SK-N-MC (cell line): Measurements from ENCODE around the gene SLC38A1.
"Not testable (repeated sequence)": the region's sequence is repeated elsewhere in the genome, so short reads cannot be mapped to it uniquely, and the experiment has no call there.

Experiments used
- DNase-seq: peaks from one replicate; pipeline ENCODE4 v3.0.0-alpha.2; 2011; ENCODE audit warnings: low read depth, low spot score
- H3K27ac ChIP-seq: fragments of 200-600 bp; sonication (generic); 2 replicates; pipeline ENCODE4 v1.5.1; 2016; ENCODE audit warnings: mixed run types
- H3K36me3 ChIP-seq: fragments of 200-600 bp; sonication (generic); 2 replicates; pipeline ENCODE4 v1.6.1; 2017; ENCODE audit warnings: antibody characterized with exemption, low read length, mixed read lengths; ENCODE audit not compliant: insufficient read depth
- H3K4me3 ChIP-seq: fragments of 200-600 bp; sonication (generic); 2 replicates; pipeline ENCODE4 v1.5.1; 2016
- H3K9ac ChIP-seq: fragments of 200-600 bp; sonication (generic); 2 replicates; pipeline ENCODE4 v1.8.0; 2017; ENCODE audit warnings: mixed run types, mixed read lengths; ENCODE audit not compliant: insufficient read length
- H3K9me3 ChIP-seq: fragments of 200-600 bp; sonication (generic); 2 replicates; pipeline ENCODE4 v1.6.1; 2017; ENCODE audit warnings: low read depth, mild to moderate bottlenecking, antibody characterized with exemption, low read length, moderate library complexity, mixed read lengths
- EZH2 ChIP-seq: fragments of 200-600 bp; sonication (generic); IDR thresholded peaks from one replicate; pipeline ENCODE4 v1.6.1; 2017; ENCODE audit warnings: antibody characterized with exemption
- FOXP2 ChIP-seq: optimal IDR thresholded peaks from 2 replicates; pipeline ENCODE3; 2011; ENCODE audit warnings: mild to moderate bottlenecking, moderate library complexity; ENCODE audit not compliant: insufficient read depth; ENCODE audit errors: extremely low read length, control extremely low read depth
- POLR2AphosphoS5 ChIP-seq: IDR thresholded peaks from 2 replicates; pipeline ENCODE4 v1.6.1; 2012; ENCODE audit warnings: mild to moderate bottlenecking, low read depth, low read length, borderline replicate concordance

SLC38A1 gene

DNA sequence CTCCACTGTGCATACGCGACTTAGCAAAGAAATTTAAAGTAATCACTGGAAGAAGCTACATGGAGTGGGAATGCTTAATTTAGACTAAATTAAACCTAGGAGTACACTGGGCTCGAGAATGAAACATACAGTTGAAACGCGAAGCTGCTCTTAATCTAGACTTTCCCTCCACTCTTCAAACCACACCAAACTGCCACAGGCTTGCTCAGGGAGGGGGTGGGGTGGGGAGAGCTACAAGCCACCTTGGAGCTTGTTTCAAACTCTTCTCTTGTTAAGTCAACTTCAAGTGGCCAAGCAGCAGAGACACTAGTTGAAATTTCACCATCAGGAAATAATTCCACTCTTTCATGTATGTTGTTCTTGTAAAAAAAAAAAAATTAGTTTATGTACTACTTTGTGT, 69.9 kb downstream of the SLC38A1 start:
- no peak for DNase-seq
- Histone ChIP-seq H3K4me3 (no peak overlapping the region), H3K9me3 (peaks cover 8% of the 10 kb centered on the region; the same call in 1 of the 2 replicates), H3K27ac (no peak overlapping the region), H3K36me3 (peaks cover 97% of the 10 kb centered on the region), H3K9ac (no peak overlapping the region)
- TF ChIP-seq EZH2, result no peak

DNA sequence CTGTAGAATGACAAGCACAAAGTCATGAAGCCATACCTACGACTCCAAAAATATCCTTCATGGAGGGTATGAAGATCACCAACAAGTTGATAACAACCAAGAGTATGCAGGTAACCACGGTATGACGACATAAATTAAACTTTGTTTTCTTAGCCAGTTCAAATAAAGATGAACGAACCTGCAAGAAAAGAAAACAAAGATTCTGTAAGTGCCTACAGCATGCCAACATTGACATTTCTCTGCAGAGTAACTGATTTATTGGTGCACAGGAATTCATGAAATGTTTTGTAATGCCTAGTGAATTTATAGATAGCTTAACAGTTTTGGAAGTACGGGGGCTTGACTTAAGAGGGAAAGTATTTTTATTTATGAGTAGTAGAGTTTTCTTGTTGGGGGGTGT, 71.0 kb downstream of the SLC38A1 start:
- Histone ChIP-seq H3K36me3 (peaks cover 95% of the 10 kb centered on the region), H3K27ac (no peak overlapping the region), H3K4me3 (no peak overlapping the region), H3K9ac (no peak overlapping the region), H3K9me3 (peaks cover 8% of the 10 kb centered on the region; the same call in 1 of the 2 replicates)
- no peak for DNase-seq
- TF ChIP-seq POLR2AphosphoS5, result no peak
- no peak for TF ChIP-seq FOXP2
- TF ChIP-seq EZH2, result no peak

DNA sequence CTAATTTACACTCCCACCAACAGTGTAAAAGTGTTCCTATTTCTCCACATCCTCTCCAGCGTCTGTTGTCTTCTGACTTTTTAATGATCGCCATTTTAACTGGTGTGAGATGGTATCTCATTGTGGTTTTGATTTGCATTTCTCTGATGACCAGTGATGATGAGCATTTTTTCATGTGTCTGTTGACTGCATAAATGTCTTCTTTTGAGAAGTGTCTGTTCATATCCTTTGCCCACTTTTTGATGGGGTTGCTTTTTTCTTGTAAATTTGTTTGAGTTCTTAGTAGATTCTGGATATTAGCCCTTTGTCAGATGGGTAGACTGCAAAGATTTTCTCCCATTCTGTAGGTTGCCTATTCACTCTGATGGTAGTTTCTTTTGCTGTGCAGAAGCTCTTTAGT, 78.3 kb downstream of the SLC38A1 start:
- H3K9ac ChIP-seq, H3K4me3 ChIP-seq, H3K9me3 ChIP-seq, DNase-seq, H3K27ac ChIP-seq: not testable (repeated sequence)
- peaks cover 40% of the 10 kb centered on the region for H3K36me3 ChIP-seq

DNA sequence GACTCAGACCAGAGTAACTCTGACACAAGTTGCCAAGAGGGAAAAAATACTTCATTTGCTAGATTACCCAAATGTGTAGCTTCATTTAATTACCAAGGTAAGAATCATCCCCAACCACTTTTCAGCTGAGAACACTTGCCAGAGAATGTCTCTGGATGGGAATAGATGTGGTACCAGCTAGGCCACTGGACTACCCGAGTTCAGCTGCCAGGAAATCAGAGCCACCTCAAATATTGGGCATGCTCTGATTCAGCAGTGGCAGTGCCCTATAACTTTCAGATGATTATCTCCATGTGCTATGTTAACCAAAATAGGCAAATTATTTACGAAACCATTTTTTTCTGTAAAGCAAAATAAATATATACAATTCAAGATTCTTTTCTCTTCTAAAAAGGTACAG, 80.7 kb downstream of the SLC38A1 start:
- no peak overlapping the region for H3K4me3 ChIP-seq
- TF ChIP-seq FOXP2 (no peak), EZH2 (no peak)
- no peaks in the 10 kb centered on the region; the same call in 1 of the 2 replicates for H3K9me3 ChIP-seq
- DNase-seq, result no peak
- no peak overlapping the region for H3K27ac ChIP-seq
- H3K9ac ChIP-seq, result no peak overlapping the region
- H3K36me3 ChIP-seq, result peaks cover 16% of the 10 kb centered on the region; the same call in 1 of the 2 replicates

DNA sequence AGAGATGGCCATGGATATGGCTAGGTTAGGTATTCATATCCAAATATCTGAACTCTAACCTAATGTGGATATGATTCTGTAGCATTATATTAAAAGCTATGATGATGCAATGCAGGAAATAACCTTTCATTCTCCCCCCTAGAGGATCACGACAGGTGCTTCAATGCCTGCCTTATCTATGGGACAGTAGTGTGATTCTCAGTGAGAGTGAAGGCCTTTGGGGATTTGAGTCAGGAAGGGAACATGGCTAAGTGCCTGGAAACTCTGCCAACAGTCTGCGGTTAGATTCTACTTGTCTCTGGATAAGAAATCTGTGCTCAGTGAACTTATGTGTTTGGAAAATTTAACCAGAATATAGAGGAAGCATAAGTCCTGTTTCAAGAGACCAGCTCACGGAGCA, 81.8 kb downstream of the SLC38A1 start:
- H3K4me3 ChIP-seq, result no peak overlapping the region
- DNase-seq, result peak; percentile 79
- TF ChIP-seq EZH2, result no peak
- TF ChIP-seq POLR2AphosphoS5, result no peak; the same call in 1 of the 2 replicates
- TF ChIP-seq FOXP2, result no peak
- H3K36me3 ChIP-seq, result peaks cover 16% of the 10 kb centered on the region; the same call in 1 of the 2 replicates
- H3K9me3 ChIP-seq, result no peaks in the 10 kb centered on the region
- H3K9ac ChIP-seq, result no peak overlapping the region
- H3K27ac ChIP-seq, result peak overlapping the region; percentile 16; the same call in 1 of the 2 replicates

DNA sequence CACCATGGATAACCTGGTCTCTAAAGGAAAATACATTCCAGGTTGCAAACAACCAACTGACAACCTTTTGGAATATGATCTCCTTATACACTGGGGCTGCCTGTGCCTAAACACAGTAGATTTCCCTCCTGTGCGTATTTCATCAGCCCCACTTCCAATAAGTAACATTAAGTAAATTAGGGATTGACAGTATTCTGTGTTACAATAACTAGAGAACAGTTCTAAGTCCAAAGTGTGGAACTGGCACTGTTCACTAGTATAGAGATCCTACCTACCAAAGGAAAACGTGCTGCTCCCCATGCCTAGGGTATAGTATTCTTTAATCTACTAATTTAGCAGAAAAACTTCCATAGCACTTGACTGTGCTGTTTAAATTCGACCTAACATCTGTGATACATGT, 82.8 kb downstream of the SLC38A1 start:
- Histone ChIP-seq H3K27ac (no peak overlapping the region), H3K9ac (no peak overlapping the region), H3K9me3 (no peaks in the 10 kb centered on the region), H3K36me3 (peaks cover 16% of the 10 kb centered on the region; the same call in 1 of the 2 replicates), H3K4me3 (no peak overlapping the region)
- TF ChIP-seq FOXP2, result no peak
- no peak for TF ChIP-seq POLR2AphosphoS5
- no peak for TF ChIP-seq EZH2
- DNase-seq, result no peak

DNA sequence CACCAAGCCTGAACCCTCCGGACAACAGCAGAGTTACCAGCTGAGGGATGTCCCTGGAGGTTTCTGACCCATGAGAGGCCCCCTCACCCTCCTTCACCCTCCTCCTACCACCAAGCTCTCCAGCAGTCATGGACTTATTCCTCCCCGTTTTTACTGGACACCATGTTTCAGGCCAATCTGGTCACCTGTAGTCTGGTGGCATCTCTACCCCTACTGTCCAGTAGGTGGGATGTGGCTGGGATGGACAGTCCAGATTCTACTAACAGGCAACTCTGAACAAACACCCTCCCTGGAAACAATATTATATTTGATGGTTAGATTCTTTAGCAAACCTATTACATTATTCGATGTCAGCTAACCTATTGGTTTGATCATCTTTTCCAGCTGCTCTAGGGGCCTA, 83.2 kb downstream of the SLC38A1 start:
- no peak overlapping the region for H3K27ac ChIP-seq
- no peaks in the 10 kb centered on the region for H3K9me3 ChIP-seq
- DNase-seq, result no peak
- H3K36me3 ChIP-seq, result peaks cover 16% of the 10 kb centered on the region; the same call in 1 of the 2 replicates
- TF ChIP-seq FOXP2, result no peak
- TF ChIP-seq POLR2AphosphoS5, result no peak
- TF ChIP-seq EZH2, result no peak
- H3K4me3 ChIP-seq, result no peak overlapping the region
- no peak overlapping the region for H3K9ac ChIP-seq

DNA sequence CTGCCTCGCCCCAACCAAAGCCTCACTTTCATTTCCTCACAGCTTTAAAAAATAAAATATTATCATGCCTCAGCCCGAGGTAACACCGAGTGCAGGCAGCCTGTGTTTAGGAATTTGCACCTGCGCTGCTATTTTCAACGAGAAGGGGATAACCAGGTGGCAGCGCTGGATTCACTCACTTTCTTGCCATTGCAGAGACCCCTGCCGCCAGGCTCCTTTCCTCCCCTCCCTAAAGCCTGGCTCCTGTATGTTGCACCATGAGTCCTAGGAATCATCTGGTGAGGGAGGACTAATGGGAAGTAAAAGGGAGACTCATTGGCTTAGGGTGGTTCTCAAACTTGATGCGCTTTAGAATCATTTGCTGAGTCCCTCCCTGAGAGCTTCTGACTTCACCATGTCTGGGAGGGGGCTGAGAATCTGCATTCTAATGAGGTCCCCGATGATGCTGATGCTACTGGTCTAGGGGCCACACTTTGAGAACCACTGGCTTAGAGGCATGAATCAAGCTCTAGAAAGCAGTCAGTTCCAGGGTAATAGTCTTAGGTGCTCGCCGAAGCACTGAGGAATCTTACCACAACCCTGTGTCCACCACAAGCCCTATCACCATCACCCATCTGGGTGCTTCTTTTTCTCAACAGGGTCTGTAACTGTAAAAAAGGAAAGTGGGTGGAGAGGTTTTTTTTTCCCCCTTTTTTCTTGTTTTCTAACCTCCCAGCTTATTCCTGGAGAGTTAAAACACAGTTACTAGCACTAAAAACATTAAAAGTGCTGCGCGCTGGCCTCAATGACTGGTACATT, 83.8 kb downstream of the SLC38A1 start:
- H3K4me3 ChIP-seq, result no peak overlapping the region
- no peak overlapping the region for H3K27ac ChIP-seq
- DNase-seq, result no peak
- TF ChIP-seq EZH2, result no peak
- TF ChIP-seq FOXP2, result no peak
- no peak for TF ChIP-seq POLR2AphosphoS5
- peaks cover 16% of the 10 kb centered on the region; the same call in 1 of the 2 replicates for H3K36me3 ChIP-seq
- no peak overlapping the region for H3K9ac ChIP-seq
- no peaks in the 10 kb centered on the region for H3K9me3 ChIP-seq

DNA sequence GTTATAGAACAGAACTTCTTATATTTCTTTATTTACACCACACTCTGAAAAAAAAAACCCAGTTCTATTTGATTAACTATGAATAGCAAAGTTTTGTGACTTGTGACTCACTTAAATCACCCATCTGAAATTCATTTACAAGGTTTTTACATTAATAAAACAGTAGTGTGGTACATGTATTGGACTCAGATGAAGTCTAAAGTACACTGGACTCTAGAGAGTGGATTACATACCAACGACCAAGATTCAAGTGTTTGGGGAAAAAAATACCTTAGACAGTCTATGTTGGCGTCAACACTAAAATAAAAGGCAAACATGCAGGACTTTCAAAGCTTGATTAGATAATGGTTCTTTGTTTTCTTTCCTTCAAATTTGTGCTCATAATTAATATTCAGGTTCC, 85.7 kb downstream of the SLC38A1 start:
- Histone ChIP-seq H3K36me3 (0 out of 2 replicates have a peak, but pooled peaks cover 4% of the 10 kb centered on the region), H3K27ac (no peak overlapping the region), H3K9me3 (no peaks in the 10 kb centered on the region), H3K9ac (no peak overlapping the region), H3K4me3 (no peak overlapping the region)
- no peak for DNase-seq
- no peak for TF ChIP-seq POLR2AphosphoS5
- no peak for TF ChIP-seq EZH2
- TF ChIP-seq FOXP2, result no peak
